Prostate gland (tissue), 2 donors: ENCODE measurements around the gene SERPINB6. TPM values are rescaled to one million over a fixed set of nuclear protein-coding genes. Genes with fewer than 3 reads are reported as not detected.

Experiments
- DNase-seq: peaks from one replicate; pipeline ENCODE4 v3.0.0-alpha.2; 2019; ENCODE audit warnings: low spot score
- H3K27ac ChIP-seq, 2 donors: fragments of 200-600 bp; sonication (generic); 2 replicates each; pipeline ENCODE4 v1.5.1; 2017 to 2019
- H3K27me3 ChIP-seq: fragments of 200-600 bp; sonication (generic); replicated peaks from 2 replicates; pipeline ENCODE4 v1.5.1; 2019; ENCODE audit not compliant: insufficient read depth
- H3K36me3 ChIP-seq, 2 donors: fragments of 200-600 bp; sonication (generic); 1 replicate in 1 of 2; 2 replicates in 1 of 2; pipeline versions ENCODE4 v1.5.1 to v1.8.1; 2017 to 2019
- H3K4me1 ChIP-seq: fragments of 200-600 bp; sonication (generic); replicated peaks from 2 replicates; pipeline ENCODE4 v1.5.1; 2019
- H3K4me3 ChIP-seq, 2 donors: fragments of 200-600 bp; sonication (generic); 2 replicates each; pipeline ENCODE4 v1.5.1; 2017 to 2019
- H3K9me3 ChIP-seq: fragments of 200-600 bp; sonication (generic); 2 replicates; pipeline ENCODE4 v1.5.1; 2017
- CTCF ChIP-seq, 4 experiments: fragments of 200-600 bp in 2 of 4; fragments of 450-650 bp in 2 of 4; sonication (generic) in 2 of 4; IDR thresholded peaks; 1 replicate in 3 of 4; 2 replicates in 1 of 4; pipeline ENCODE4 v1.5.1; 2016 to 2019; ENCODE audit warnings: antibody characterized with exemption in 4 of 4, mild to moderate bottlenecking in 2 of 4, moderate library complexity in 2 of 4
- POLR2A ChIP-seq: fragments of 450-650 bp; IDR thresholded peaks from one replicate; pipeline ENCODE4 v1.6.1; 2016; ENCODE audit warnings: antibody characterized with exemption, mild to moderate bottlenecking
- POLR2AphosphoS5 ChIP-seq: sonication (generic); formaldehyde crosslinking; IDR thresholded peaks from one replicate; pipeline ENCODE4 v1.6.1; 2017; ENCODE audit warnings: antibody characterized with exemption
- WGBS: methylation state at CpG from one replicate; pipeline ENCODE4 v1.1.5; 2018; 5-methylcytosine and 5-hydroxymethylcytosine counted together
- intact Hi-C: fragments of 100-400 bp; cut with DNase I; formaldehyde crosslinking; loops from one replicate; pipeline ENCODE4 v1.14.2; 2022
- total RNA-seq, 2 donors: library from RNA; depleted of rRNA; stranded (reverse); fragments of >200 nt; gene quantifications; one replicate each; pipeline ENCODE4 v1.1.0, GENCODE V29; 2016

Gene SERPINB6
- total RNA-seq, 2 donors from 2014 or later, result 155 to 202 TPM

DNA sequence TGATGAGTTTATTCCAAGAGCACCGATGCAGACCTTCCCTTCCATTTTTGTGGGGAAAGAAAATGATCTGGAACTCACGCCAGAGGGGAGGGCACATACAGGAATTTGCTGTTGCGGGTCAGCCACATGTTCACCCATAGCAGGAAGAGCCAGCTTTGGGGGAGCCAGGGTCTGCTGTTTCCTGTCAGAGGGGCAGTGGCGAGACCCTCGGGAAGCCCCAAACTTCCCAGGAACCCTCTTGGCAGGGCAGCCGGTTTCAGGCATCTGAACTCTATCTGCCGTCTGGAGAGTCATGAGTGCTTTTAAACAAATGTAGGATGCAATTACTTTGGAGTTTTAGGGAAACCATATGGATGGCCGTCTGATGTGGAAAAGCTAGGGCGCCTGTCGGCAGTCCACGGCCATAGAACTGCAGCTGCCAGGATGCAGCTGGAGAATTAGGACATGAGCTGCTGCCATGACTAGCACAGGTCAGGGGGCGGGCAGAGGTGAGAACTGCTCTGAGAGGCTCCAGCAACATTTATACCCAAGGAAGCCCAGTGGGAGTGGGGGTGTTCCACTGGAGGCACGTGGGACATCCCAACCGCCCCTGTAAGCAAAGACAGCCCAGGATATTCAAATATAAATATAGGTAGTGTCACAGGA, 53.4 kb downstream of the SERPINB6 start:
- intact Hi-C loops, result no loop called here
- H3K36me3 ChIP-seq, result no peaks in the 10 kb centered on the region
- H3K4me1 ChIP-seq, result no peaks in the 10 kb centered on the region
- no peak overlapping the region for H3K4me3 ChIP-seq
- no peak for DNase-seq
- no peaks in the 10 kb centered on the region for H3K9me3 ChIP-seq
- no peak overlapping the region for H3K27ac ChIP-seq
- WGBS, result 70% methylated on average over 14 of the region's 14 CpGs
- H3K27me3 ChIP-seq, result no peaks in the 10 kb centered on the region
- TF ChIP-seq POLR2AphosphoS5, result no peak
- no peak for TF ChIP-seq CTCF (IDR thresholded peaks at IDR 0.05)
- TF ChIP-seq POLR2A, result no peak

DNA sequence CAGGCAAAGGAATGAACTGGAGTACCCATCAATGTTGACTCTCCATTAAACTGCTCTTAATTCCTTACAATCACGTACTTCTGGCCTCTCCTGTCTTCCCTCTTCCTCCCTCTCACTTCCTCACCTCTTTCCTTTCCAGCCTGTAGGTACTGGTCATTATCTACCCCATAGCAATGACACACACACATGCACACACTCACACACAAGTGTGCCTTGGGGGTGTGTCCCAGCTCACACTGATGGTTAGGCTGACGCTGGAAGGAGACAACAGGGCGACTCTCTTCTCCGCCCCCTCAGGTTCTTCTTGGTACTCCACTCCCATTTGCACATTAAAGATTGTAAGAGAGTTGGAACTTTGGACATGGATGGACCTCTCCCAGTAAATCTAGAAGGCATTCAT, 54.3 kb downstream of the SERPINB6 start:
- Histone ChIP-seq H3K9me3 (no peaks in the 10 kb centered on the region), H3K4me3 (no peak overlapping the region), H3K36me3 (no peaks in the 10 kb centered on the region), H3K27ac (no peak overlapping the region), H3K4me1 (no peaks in the 10 kb centered on the region), H3K27me3 (no peaks in the 10 kb centered on the region)
- TF ChIP-seq POLR2AphosphoS5 (no peak), CTCF (IDR thresholded peaks at IDR 0.05) (no peak), POLR2A (no peak)
- WGBS, result 60% methylated on average over 4 of the region's 4 CpGs
- DNase-seq, result no peak
- intact Hi-C loops, result no loop called here

GRCh38 chr6:2916158-2916925, 55.0 kb downstream of the SERPINB6 start:
- intact Hi-C loops, result no loop called here
- no peaks in the 10 kb centered on the region for H3K27me3 ChIP-seq
- H3K9me3 ChIP-seq, result no peaks in the 10 kb centered on the region
- no peak overlapping the region for H3K4me3 ChIP-seq
- H3K27ac ChIP-seq, result no peak overlapping the region
- no peak for DNase-seq
- TF ChIP-seq POLR2A, result no peak
- TF ChIP-seq POLR2AphosphoS5, result no peak
- TF ChIP-seq CTCF (IDR thresholded peaks at IDR 0.05), result no peak
- H3K4me1 ChIP-seq, result no peaks in the 10 kb centered on the region
- no peaks in the 10 kb centered on the region for H3K36me3 ChIP-seq
- 62% methylated on average over 3 of the region's 3 CpGs for WGBS

- Histone ChIP-seq H3K4me3 (no peak overlapping the region), H3K27me3 (no peaks in the 10 kb centered on the region), H3K9me3 (no peaks in the 10 kb centered on the region), H3K36me3 (no peaks in the 10 kb centered on the region), H3K27ac (no peak overlapping the region), H3K4me1 (no peaks in the 10 kb centered on the region)
- no peak for TF ChIP-seq POLR2AphosphoS5
- no peak for TF ChIP-seq POLR2A
- TF ChIP-seq CTCF (IDR thresholded peaks at IDR 0.05), result no peak
- intact Hi-C loops, result no loop called here
- 55% methylated on average over 3 of the region's 3 CpGs for WGBS
- DNase-seq, result no peak
Observed at GRCh38 chr6:2915150-2915549, 56.2 kb downstream of the SERPINB6 start.

- DNase-seq, result no peak
- intact Hi-C loops, result no loop called here
- Histone ChIP-seq H3K27ac (no peak overlapping the region), H3K27me3 (no peaks in the 10 kb centered on the region), H3K4me3 (no peak overlapping the region), H3K4me1 (no peaks in the 10 kb centered on the region), H3K9me3 (no peaks in the 10 kb centered on the region), H3K36me3 (no peaks in the 10 kb centered on the region)
- TF ChIP-seq POLR2A (no peak), POLR2AphosphoS5 (no peak), CTCF (IDR thresholded peaks at IDR 0.05) (no peak)
- WGBS, result 89% methylated on average over 7 of the region's 7 CpGs
Observed at GRCh38 chr6:2914318-2914660, 57.1 kb downstream of the SERPINB6 start.
